Gastrocnemius medialis (tissue), 4 donors: Measurements from ENCODE around the gene RFX7. TPM values are rescaled to one million over a fixed set of nuclear protein-coding genes. Genes with fewer than 3 reads are reported as not detected.

Source experiments
- ATAC-seq, 2 donors: fragments of 150-250 bp; one replicate each; pipeline ENCODE4 v1.9.1; 2016
- DNase-seq, 2 donors: peaks; one replicate each; pipeline ENCODE4 v3.0.0-alpha.2; 2019
- H3K27ac ChIP-seq, 4 donors: fragments of 200-600 bp; sonication (generic); 1 replicate in 1 of 4; 2 replicates in 3 of 4; pipeline ENCODE4 v1.5.1; 2016 to 2018; ENCODE audit warnings: mild to moderate bottlenecking in 2 of 4, moderate library complexity in 1 of 4
- H3K27me3 ChIP-seq, 3 donors: fragments of 200-600 bp; sonication (generic) in 2 of 3; 1 replicate in 1 of 3; 2 replicates in 2 of 3; pipeline versions ENCODE4 v1.5.1 to v1.6.0; 2016 to 2019; ENCODE audit warnings: mild to moderate bottlenecking in 1 of 3, moderate library complexity in 1 of 3
- H3K36me3 ChIP-seq, 2 donors: fragments of 200-600 bp; sonication (generic) in 1 of 2; one replicate each; pipeline ENCODE4 v1.5.1; 2017 to 2018
- H3K4me1 ChIP-seq, 2 donors: fragments of 200-600 bp; sonication (generic) in 1 of 2; one replicate each; pipeline ENCODE4 v1.5.1; 2016 to 2017; ENCODE audit warnings: mild to moderate bottlenecking in 2 of 2
- H3K4me3 ChIP-seq, 4 donors: fragments of 200-600 bp; sonication (generic) in 3 of 4; 1 replicate in 1 of 4; 2 replicates in 3 of 4; pipeline ENCODE4 v1.5.1; 2016 to 2019; ENCODE audit warnings: mild to moderate bottlenecking in 2 of 4
- H3K9me3 ChIP-seq, 3 donors: fragments of 200-600 bp; sonication (generic) in 2 of 3; 1 replicate in 1 of 3; 2 replicates in 2 of 3; pipeline ENCODE4 v1.5.1; 2016 to 2019
- CTCF ChIP-seq, 5 experiments: fragments of 450-650 bp in 3 of 5; fragments of 200-600 bp in 2 of 5; sonication (generic) in 2 of 5; IDR thresholded peaks in 4 of 5; conservative IDR thresholded peaks in 1 of 5; 1 replicate in 4 of 5; 2 replicates in 1 of 5; pipeline ENCODE4 v1.5.1; 2016 to 2019; ENCODE audit warnings: antibody characterized with exemption in 5 of 5, mild to moderate bottlenecking in 3 of 5, moderate library complexity in 3 of 5
- POLR2A ChIP-seq, 2 donors: fragments of 450-650 bp; IDR thresholded peaks; one replicate each; pipeline ENCODE4 v1.6.1; 2017; ENCODE audit warnings: antibody characterized with exemption in 2 of 2, mild to moderate bottlenecking in 2 of 2, moderate library complexity in 2 of 2
- in situ Hi-C, 4 donors: fragments of 200-750 bp; cut with MboI; loops; one replicate each; pipeline versions ENCODE4 v1.15.0 to v1.8.0; 2017; ENCODE audit warnings: low sequenced_read_pairs in 4 of 4
- intact Hi-C: fragments of 100-400 bp; cut with DNase I; formaldehyde crosslinking; loops from one replicate; pipeline ENCODE4 v1.15.1; 2023; ENCODE audit warnings: low total_unique reads
- total RNA-seq, 4 donors: library from RNA; depleted of rRNA; stranded (reverse); fragments of >200 nt; gene quantifications; one replicate each; pipeline versions ENCODE4 v1.1.0 to v1.2.3, GENCODE V29; 2016

Gene RFX7
- total RNA-seq, 4 donors from 2014 or later, result 9.6 to 11.7 (median 10.7) TPM

- in situ Hi-C loops (loop anchor here in 2 of 4 donors (10.0 kb wide), 2 partner anchors 398 to 408 kb away; no protein-coding TSS in a partner anchor), intact Hi-C loops (loop anchor here (1.0 to 2.0 kb wide), 2 partner anchors 60 to 404 kb away; partner anchors contain the start of gene NEDD4)
- H3K9me3 ChIP-seq, result no peaks in the 10 kb centered on the region
- H3K4me1 ChIP-seq, result no peaks in the 10 kb centered on the region
- no peak overlapping the region for H3K27ac ChIP-seq
- no peak for DNase-seq
- no peaks in the 10 kb centered on the region for H3K27me3 ChIP-seq
- ATAC-seq, result peak; percentile 52 to 69
- no peak overlapping the region for H3K4me3 ChIP-seq
- H3K36me3 ChIP-seq, result no peaks in the 10 kb centered on the region
- TF ChIP-seq CTCF (IDR thresholded peaks at IDR 0.05 in 4 of 5, conservative IDR thresholded peaks at IDR 0.05 in 1 of 5) (peak; percentile 49 to 84 (median 60)), POLR2A (IDR thresholded peaks at IDR 0.05) (no peak)
These were observed 191.2 kb downstream of the RFX7 start for GRCh38 chr15:56052395-56053045.

GRCh38 chr15:56051676-56052075 lies 192.0 kb downstream of the RFX7 start:
- DNase-seq (no peak), ATAC-seq (no peak)
- H3K9me3 ChIP-seq, result no peaks in the 10 kb centered on the region
- no peak overlapping the region for H3K27ac ChIP-seq
- H3K4me3 ChIP-seq, result no peak overlapping the region
- H3K27me3 ChIP-seq, result no peaks in the 10 kb centered on the region
- TF ChIP-seq CTCF (IDR thresholded peaks at IDR 0.05 in 4 of 5, conservative IDR thresholded peaks at IDR 0.05 in 1 of 5) (no peak), POLR2A (IDR thresholded peaks at IDR 0.05) (no peak)
- no peaks in the 10 kb centered on the region for H3K4me1 ChIP-seq
- H3K36me3 ChIP-seq, result no peaks in the 10 kb centered on the region
- intact Hi-C loops (loop anchor here (1.0 to 2.0 kb wide), 2 partner anchors 59 to 403 kb away; partner anchors contain the start of gene NEDD4), in situ Hi-C loops (loop anchor here in 2 of 4 donors (10.0 kb wide), 2 partner anchors 397 to 407 kb away; no protein-coding TSS in a partner anchor)

GRCh38 chr15:56049577-56049976 lies 194.1 kb downstream of the RFX7 start:
- in situ Hi-C loops, result no loop called here
- ATAC-seq, result no peak
- no peak overlapping the region for H3K4me3 ChIP-seq

GRCh38 chr15:56047354-56047753 lies 196.3 kb downstream of the RFX7 start:
- in situ Hi-C loops (no loop called here), intact Hi-C loops (no loop called here)
- no peak for TF ChIP-seq POLR2A (IDR thresholded peaks at IDR 0.05)
- TF ChIP-seq CTCF (IDR thresholded peaks at IDR 0.05 in 4 of 5, conservative IDR thresholded peaks at IDR 0.05 in 1 of 5), result no peak
- Histone ChIP-seq H3K9me3 (no peaks in the 10 kb centered on the region), H3K4me1 (no peaks in the 10 kb centered on the region), H3K36me3 (no peaks in the 10 kb centered on the region), H3K27ac (no peak overlapping the region), H3K27me3 (no peaks in the 10 kb centered on the region), H3K4me3 (no peak overlapping the region)
- DNase-seq, result no peak
- ATAC-seq, result no peak

More at GRCh38 chr15:56049577-56049976, 194.1 kb downstream of the RFX7 start:
- DNase-seq, result no peak
- Histone ChIP-seq H3K27ac (no peak overlapping the region), H3K9me3 (no peaks in the 10 kb centered on the region), H3K4me1 (no peaks in the 10 kb centered on the region), H3K36me3 (no peaks in the 10 kb centered on the region), H3K27me3 (no peaks in the 10 kb centered on the region)
- no peak for TF ChIP-seq POLR2A (IDR thresholded peaks at IDR 0.05)
- TF ChIP-seq CTCF (IDR thresholded peaks at IDR 0.05 in 4 of 5, conservative IDR thresholded peaks at IDR 0.05 in 1 of 5), result no peak
- intact Hi-C loops, result no loop called here
